Stimulated activated CD8-positive, alpha-beta memory T cell treated with anti-CD3 and anti-CD28 coated beads, Interleukin-7, amount 100 ng/mL, for 24 hours (primary cell): Measurements from ENCODE around the gene RNF166.
A peak's percentile ranks its signal among the peaks of the same experiment; 100 is the strongest.

Source experiments
- DNase-seq: peaks from one replicate; pipeline ENCODE4 v3.0.0-alpha.2; 2020; ENCODE audit warnings: low read depth

The RNF166 gene

DNA sequence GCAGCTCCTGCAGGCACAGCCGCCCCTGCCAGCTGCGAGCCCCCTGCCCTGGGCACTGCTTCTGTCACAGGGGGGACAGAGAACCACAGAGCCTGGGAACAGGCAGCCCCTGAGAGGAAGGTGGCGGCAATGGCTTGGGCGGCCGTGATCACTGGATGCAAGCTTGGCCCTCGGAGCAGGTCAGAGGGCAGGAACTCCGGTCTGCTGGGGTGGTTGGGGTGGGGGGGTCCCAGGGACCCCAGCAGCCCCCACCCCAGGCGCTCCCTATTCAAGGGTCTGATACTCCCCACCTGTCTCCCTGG lies 53.5 kb downstream of the RNF166 start:
- no peak for DNase-seq

DNA sequence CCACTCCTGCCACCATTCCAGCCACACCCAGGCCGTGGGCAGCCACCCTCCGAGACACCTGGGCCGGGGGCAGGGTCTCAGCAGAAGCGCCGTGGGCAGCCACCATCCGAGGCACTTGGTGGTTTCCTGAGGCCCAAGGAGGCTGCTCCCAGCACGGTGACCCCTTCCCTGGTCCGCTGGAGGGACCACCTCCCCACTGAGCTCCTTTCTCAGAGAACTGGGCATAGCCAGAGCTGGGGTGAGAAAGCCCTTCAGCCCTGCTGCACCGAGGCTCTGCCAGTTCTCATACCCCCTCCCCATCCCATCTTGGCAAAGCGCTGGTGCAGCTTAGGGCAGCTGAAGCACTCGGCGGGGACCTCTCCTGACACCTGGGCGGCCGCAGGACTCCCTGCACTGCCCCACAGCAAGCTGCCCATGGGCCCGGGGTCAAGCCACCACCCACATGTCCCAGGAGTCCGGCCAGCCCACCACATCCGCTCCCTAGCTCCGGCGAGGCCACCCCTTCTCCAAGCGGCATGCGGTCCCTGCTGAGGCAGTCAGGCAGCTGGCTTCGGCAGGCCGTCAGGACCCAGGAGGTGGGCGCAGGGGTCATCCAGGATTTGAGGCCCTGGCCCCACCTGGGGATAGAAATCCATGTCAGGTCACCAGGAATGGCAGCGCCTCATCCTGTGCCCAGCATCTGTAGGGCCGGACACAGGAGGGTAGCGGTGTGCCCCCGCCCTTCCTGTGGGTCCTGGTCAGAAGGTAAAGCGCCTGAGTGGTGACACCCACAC lies 54.0 kb downstream of the RNF166 start:
- no peak for DNase-seq

DNA sequence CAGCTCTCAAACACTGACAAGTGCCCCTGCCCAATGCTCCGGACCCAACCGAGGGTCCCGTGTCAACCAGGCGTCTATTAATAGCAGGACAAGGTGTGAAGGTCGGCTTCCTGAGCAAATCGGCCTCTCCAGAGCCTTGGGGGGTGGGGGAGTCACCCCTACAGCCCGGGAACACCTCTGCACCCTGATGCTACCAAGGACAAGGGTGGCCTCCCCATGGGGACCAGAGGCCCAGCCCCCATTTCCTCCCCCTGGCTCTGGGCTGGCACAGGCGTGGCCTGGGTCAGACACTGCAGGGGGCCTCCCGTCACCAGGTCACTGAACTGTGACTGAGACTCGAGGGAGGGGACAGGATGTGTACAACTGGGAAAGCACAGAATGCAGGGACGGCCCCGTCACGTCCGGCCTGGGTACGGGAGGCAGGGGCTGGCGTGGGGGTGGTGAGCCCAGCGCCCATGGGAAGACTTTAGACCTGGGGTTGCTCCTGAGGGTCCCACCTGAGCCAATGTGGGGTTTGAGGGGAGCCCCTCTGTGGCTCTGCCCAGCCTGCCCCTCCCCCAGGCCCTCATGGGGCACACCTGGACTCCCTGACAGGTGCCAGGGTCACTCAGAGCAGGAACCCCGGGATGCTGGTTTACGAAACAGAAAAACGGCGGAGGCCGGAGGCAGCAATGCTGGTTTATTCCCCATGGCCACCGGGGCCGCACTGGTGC lies 54.8 kb downstream of the RNF166 start:
- DNase-seq, result peak; percentile 55

DNA sequence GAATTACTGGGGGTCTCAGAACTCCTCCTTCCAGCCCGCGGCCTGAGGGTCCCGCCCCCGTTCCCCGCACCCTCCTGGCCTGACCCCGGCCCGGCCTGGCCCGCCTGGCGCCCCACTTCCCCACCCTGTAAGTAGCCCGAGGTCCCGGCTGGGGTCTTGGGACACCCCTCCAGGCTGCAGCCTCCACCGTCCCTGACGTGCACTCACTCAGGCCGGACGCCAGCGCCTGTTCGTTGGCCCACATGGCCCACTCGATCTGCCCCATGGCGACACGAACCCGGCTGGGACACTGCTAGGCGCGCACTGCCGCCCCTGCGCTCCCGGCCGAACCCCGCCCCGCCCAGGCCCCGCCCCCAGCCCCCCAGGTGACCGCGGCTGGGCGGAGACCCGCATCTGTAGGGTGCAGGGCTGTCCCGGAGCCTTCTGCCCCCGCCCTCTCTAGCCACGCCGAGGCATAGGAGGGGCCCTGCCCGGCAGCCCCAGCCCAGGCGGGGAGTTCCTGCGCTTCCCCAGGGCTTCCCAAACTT lies 55.4 kb downstream of the RNF166 start, which contains the start of gene CYBA:
Gene CYBA (minus strand): TSS at position 305 of the 527 bp plus-strand sequence. CDS start 40 bp downstream, at position 265.
- peak; percentile 69 for DNase-seq

DNA sequence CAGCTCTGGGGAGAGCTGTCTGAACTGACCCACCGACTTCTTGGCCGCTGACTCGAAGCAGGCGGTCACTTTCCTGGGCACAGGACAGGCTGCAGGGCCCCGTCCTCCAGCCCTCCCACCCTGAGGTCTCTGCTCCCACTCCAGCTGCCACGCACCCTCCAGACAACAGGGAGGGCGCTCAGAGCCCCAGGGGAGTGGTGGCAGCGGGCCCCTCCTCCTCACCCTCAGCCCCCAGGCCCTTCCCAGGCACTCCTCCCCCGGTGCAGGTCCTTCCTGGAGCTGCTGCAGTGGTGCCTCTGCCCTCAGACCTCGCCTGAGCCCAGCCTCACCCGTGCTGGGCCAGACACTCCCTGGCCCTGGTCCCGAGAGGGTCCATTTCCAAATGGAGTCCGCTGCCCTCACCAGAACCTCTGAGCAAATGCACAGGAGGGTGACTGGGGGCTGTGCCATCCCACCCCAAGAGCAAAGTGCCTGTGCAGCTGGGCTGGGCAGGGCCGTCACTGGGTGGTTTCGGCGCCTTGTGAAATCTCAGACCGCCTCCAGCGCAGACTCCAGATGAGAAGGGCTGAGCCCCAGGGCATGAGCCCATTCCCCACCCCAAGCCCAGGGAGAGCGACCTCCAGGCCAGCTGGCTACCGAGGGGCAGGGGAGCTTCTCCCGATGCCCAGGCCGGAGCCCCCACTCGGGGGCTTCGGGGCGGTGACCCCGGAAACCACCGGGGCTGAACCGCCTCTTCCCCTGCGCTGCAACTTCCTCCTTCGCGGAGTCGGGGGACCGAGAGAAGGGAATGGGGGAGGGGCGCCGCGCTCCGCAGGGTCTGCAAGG lies 56.1 kb downstream of the RNF166 start:
- no peak for DNase-seq

DNA sequence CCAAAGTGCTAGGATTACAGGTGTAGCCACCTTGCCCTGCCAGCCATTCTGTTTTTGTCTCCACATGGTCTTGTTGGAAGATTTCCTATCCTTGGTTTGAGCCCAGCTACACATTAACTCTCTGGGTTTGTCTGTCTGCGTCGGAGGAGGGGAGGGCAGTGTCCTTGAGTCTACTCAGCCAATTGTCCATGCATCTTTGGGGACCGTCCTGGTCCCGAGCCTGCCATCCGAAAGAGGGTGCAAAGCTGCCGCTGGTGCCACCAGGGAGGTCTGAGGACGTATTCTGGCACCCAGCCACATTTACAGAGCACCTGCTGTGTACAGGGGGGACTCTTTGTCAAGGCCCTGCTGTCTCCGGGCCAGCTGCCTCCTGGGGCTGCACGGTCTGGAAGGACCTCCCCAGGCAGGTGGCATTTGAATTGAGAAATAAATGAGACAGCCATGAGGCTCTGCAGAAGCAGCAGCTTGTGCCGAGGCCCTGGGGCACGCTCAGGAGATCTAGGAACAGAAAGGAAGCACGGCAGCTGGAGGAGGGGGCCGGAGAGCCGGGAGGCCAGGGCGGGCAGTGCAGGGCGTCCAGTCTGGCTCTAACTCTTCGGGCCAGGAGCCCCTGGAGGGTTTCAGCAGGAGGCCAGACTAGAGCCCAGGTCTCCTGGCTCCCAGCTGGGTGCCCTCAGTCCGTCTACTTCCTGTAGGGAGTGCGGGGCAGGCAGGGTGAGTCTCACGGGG lies 56.8 kb downstream of the RNF166 start:
- DNase-seq, result no peak

DNA sequence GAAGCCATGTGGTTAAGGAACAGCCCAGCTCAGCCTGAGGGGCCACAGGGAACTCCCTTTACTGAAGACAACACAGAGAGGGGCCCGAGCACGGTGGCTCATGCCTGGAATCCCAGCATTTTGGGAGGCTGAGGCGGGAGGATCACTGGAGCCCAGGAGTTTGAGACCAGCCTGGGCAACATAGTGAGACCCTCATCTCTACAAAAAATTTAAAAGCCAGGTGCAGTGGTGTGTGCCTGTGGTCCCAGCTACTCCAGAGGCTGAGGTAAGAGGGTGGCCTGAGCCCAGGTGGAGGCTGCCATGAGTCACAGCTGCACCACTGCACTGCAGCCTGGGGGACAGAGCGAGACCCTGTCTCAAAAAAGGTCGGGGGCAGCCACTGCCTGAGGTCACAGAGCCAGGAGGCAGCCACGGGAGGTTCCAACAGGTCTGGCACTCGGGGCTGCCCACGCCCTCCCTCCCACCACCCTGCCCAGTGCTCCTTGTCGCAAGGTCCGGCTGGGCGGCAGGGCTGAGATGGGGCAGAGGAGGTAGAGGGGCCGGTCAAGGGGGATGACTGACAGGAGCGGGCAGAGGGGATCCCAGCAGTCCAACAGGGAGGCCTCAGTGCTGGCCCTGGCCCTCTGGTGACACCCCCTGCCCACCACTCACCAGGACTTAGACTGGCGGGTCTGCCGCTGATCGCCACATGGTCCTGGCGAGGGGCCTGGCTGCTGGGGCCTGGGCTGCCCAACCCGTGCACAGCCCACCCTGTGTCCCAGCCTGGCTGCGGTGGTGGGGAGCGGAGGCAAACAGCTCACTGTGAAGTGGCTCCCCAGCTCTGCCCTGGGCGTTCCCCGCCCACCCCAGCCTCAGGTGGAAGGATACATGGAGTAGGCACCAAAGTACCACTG lies 58.8 kb downstream of the RNF166 start:
- no peak for DNase-seq
